C4-2B (cell line): ENCODE results near the gene KIR2DL3.

Experiments
- CTCF ChIP-seq: fragments of 450-650 bp; conservative IDR thresholded peaks from 2 replicates; pipeline ENCODE4 v1.5.1; 2017; ENCODE audit warnings: mild to moderate bottlenecking
- ZFX ChIP-seq: fragments of 450-650 bp; IDR thresholded peaks from 2 replicates; pipeline ENCODE4 v1.6.1; 2017

GRCh38 chr19:54727562-54727961, 10.8 kb upstream of the KIR2DL3 start:
- TF ChIP-seq CTCF, result no peak
- TF ChIP-seq ZFX, result no peak
